Fibroblast of pulmonary artery (primary cell): ENCODE data around the gene LTBP1.
"Not testable (repeated sequence)": the region's sequence is repeated elsewhere in the genome, so short reads cannot be mapped to it uniquely, and the experiment has no call there.

Experiments
- DNase-seq: peaks from one replicate; pipeline ENCODE4 v3.0.0-alpha.2; 2010; ENCODE audit warnings: low read depth
- H3K4me3 ChIP-seq: replicated peaks from 2 replicates; pipeline ENCODE4 v1.5.1; 2011; ENCODE audit warnings: low read depth, mild to moderate bottlenecking, control low read depth, low read length, moderate library complexity
- CTCF ChIP-seq: IDR thresholded peaks from 2 replicates; pipeline ENCODE4 v1.5.1; 2011; ENCODE audit warnings: mild to moderate bottlenecking, control low read depth, low read length, inconsistent platforms; ENCODE audit errors: missing control alignments

LTBP1 gene

GRCh38 chr2:32904751-32905150 is 42.0 kb upstream of the LTBP1 start:
- no peak for TF ChIP-seq CTCF
- DNase-seq, result no peak
- no peak overlapping the region for H3K4me3 ChIP-seq

- no peak for TF ChIP-seq CTCF
- DNase-seq, result no peak
- no peak overlapping the region for H3K4me3 ChIP-seq
These were observed 41.5 kb upstream of the LTBP1 start for GRCh38 chr2:32905270-32905669.

- DNase-seq, result no peak
- TF ChIP-seq CTCF, result no peak
- no peak overlapping the region for H3K4me3 ChIP-seq
These were observed 35.7 kb upstream of the LTBP1 start for GRCh38 chr2:32910883-32911598.

GRCh38 chr2:32915694-32916093 is 31.1 kb upstream of the LTBP1 start:
- no peak for DNase-seq
- TF ChIP-seq CTCF, result no peak
- H3K4me3 ChIP-seq, result no peak overlapping the region

- no peak overlapping the region for H3K4me3 ChIP-seq
- no peak for TF ChIP-seq CTCF
- no peak for DNase-seq
These were observed 28.0 kb upstream of the LTBP1 start for GRCh38 chr2:32918774-32919173.

GRCh38 chr2:32919901-32920300 is 26.9 kb upstream of the LTBP1 start:
- not testable (repeated sequence) for DNase-seq, H3K4me3 ChIP-seq

GRCh38 chr2:32921486-32921885 is 25.3 kb upstream of the LTBP1 start:
- DNase-seq, H3K4me3 ChIP-seq: not testable (repeated sequence)

- DNase-seq, result no peak
- H3K4me3 ChIP-seq, result no peak overlapping the region
- no peak for TF ChIP-seq CTCF
These were observed 24.3 kb upstream of the LTBP1 start for GRCh38 chr2:32922501-32922900.
